ENCODE results near the gene LETM1.

The LETM1 gene

GRCh38 chr4:1871471-1872021 is 15.6 kb upstream of the LETM1 start:
- no peak for DNase-seq

- peak; percentile 94 for DNase-seq
Measured at GRCh38 chr4:1870578-1871443, 14.9 kb upstream of the LETM1 start, which contains the start of gene NSD2. NSD2 (plus strand) TSS chr4:1871393; CDS start chr4:1900655, 29,262 bp downstream.

GRCh38 chr4:1870328-1870577 is 14.3 kb upstream of the LETM1 start:
- peak; percentile 89 for DNase-seq

GRCh38 chr4:1869530-1870327 is 13.8 kb upstream of the LETM1 start:
- no peak for DNase-seq

- no peak for DNase-seq
Measured at GRCh38 chr4:1868912-1869311, 13.0 kb upstream of the LETM1 start.

GRCh38 chr4:1868293-1868692 is 12.3 kb upstream of the LETM1 start:
- no peak for DNase-seq

GRCh38 chr4:1866189-1866661 is 10.3 kb upstream of the LETM1 start:
- no peak for DNase-seq

- no peak for DNase-seq
Measured at GRCh38 chr4:1864076-1865008, 8.4 kb upstream of the LETM1 start.

GRCh38 chr4:1863297-1864033 is 7.5 kb upstream of the LETM1 start:
- DNase-seq, result no peak

GRCh38 chr4:1862961-1863296 is 7.0 kb upstream of the LETM1 start:
- DNase-seq, result no peak

- no peak for DNase-seq
Measured at GRCh38 chr4:1862055-1862911, 6.3 kb upstream of the LETM1 start.

GRCh38 chr4:1859389-1859753 is 3.4 kb upstream of the LETM1 start:
- no peak for DNase-seq

GRCh38 chr4:1857931-1858330 is 2.0 kb upstream of the LETM1 start:
- no peak for DNase-seq

GRCh38 chr4:1856943-1857699 is 1.2 kb upstream of the LETM1 start:
- DNase-seq, result no peak

- peak; percentile 40 for DNase-seq
Measured at GRCh38 chr4:1855333-1856070, 454 bp downstream of the LETM1 start.

GRCh38 chr4:1854752-1855151 is 1.2 kb downstream of the LETM1 start:
- DNase-seq, result no peak

- DNase-seq, result no peak
Measured at GRCh38 chr4:1852904-1853623, 2.9 kb downstream of the LETM1 start.

GRCh38 chr4:1851575-1852410 is 4.2 kb downstream of the LETM1 start:
- no peak for DNase-seq
